Breast epithelium (tissue), 4 donors: ENCODE data around the gene B4GALT2. TPM values are rescaled to one million over a fixed set of nuclear protein-coding genes. Genes with fewer than 3 reads are reported as not detected.
A peak's percentile ranks its signal among the peaks of the same experiment; 100 is the strongest.

Source experiments
- DNase-seq, 2 donors: peaks; one replicate each; pipeline ENCODE4 v3.0.0-alpha.2; 2019; ENCODE audit warnings: low spot score in 2 of 2
- H3K27ac ChIP-seq, 2 donors: fragments of 200-600 bp; sonication (generic) in 1 of 2; one replicate each; pipeline ENCODE4 v1.5.1; 2016 to 2019; ENCODE audit warnings: mild to moderate bottlenecking in 1 of 2
- H3K27me3 ChIP-seq, 2 donors: fragments of 200-600 bp; sonication (generic) in 1 of 2; one replicate each; pipeline versions ENCODE4 v1.5.1 to v1.6.0; 2017 to 2019; ENCODE audit warnings: control low read depth in 1 of 2, mild to moderate bottlenecking in 1 of 2
- H3K36me3 ChIP-seq: fragments of 200-600 bp; one replicate; pipeline ENCODE4 v1.5.1; 2019
- H3K4me1 ChIP-seq, 2 donors: fragments of 200-600 bp; sonication (generic); one replicate each; pipeline ENCODE4 v1.5.1; 2016 to 2019; ENCODE audit warnings: control low read depth in 1 of 2
- H3K4me3 ChIP-seq, 3 donors: fragments of 200-600 bp; sonication (generic); 1 replicate in 2 of 3; 2 replicates in 1 of 3; pipeline ENCODE4 v1.5.1; 2016 to 2019; ENCODE audit warnings: mild to moderate bottlenecking in 3 of 3, moderate library complexity in 2 of 3
- H3K9me3 ChIP-seq, 2 donors: fragments of 200-600 bp; sonication (generic) in 1 of 2; one replicate each; pipeline ENCODE4 v1.5.1; 2016 to 2019; ENCODE audit warnings: control low read depth in 1 of 2
- CTCF ChIP-seq, 3 donors: fragments of 450-650 bp; IDR thresholded peaks; one replicate each; pipeline ENCODE4 v1.5.1; 2016 to 2017; ENCODE audit warnings: antibody characterized with exemption in 3 of 3, mild to moderate bottlenecking in 3 of 3, moderate library complexity in 3 of 3
- POLR2A ChIP-seq: fragments of 450-650 bp; IDR thresholded peaks from one replicate; pipeline ENCODE4 v1.6.1; 2016; ENCODE audit warnings: antibody characterized with exemption, mild to moderate bottlenecking, moderate library complexity
- POLR2AphosphoS5 ChIP-seq, 3 donors: sonication (generic); formaldehyde crosslinking; IDR thresholded peaks; one replicate each; pipeline ENCODE4 v1.6.1; 2017; ENCODE audit warnings: antibody characterized with exemption in 3 of 3
- intact Hi-C: fragments of 100-400 bp; cut with DNase I; formaldehyde crosslinking; loops from one replicate; pipeline ENCODE4 v1.15.1; 2023; ENCODE audit warnings: low total_unique reads
- total RNA-seq, 3 donors: library from RNA; depleted of rRNA; stranded (reverse); fragments of >200 nt; gene quantifications; one replicate each; pipeline ENCODE4 v1.1.0, GENCODE V29; 2016

Gene B4GALT2
- total RNA-seq, 3 donors from 2014 or later = 19.8 to 49.9 (median 37.0) TPM

GRCh38 chr1:44019466-44019948 lies 40.5 kb downstream of the B4GALT2 start:
- Histone ChIP-seq H3K4me1 (no peaks in the 10 kb centered on the region), H3K36me3 (no peaks in the 10 kb centered on the region), H3K9me3 (no peaks in the 10 kb centered on the region), H3K27me3 (no peaks in the 10 kb centered on the region), H3K27ac (no peak overlapping the region), H3K4me3 (no peak overlapping the region)
- TF ChIP-seq POLR2AphosphoS5 (IDR thresholded peaks at IDR 0.05) = no peak
- no peak for TF ChIP-seq CTCF (IDR thresholded peaks at IDR 0.05)
- no peak for TF ChIP-seq POLR2A
- intact Hi-C loops = no loop called here
- DNase-seq = no peak

- H3K27me3 ChIP-seq = no peaks in the 10 kb centered on the region
- H3K9me3 ChIP-seq = no peaks in the 10 kb centered on the region
- TF ChIP-seq POLR2AphosphoS5 (IDR thresholded peaks at IDR 0.05) (no peak), CTCF (IDR thresholded peaks at IDR 0.05) (no peak), POLR2A (no peak)
- intact Hi-C loops = loop anchor here (2.0 kb wide), 1 partner anchor 24 kb away; no protein-coding TSS in a partner anchor
- DNase-seq = no peak
- H3K4me1 ChIP-seq = no peaks in the 10 kb centered on the region
- no peak overlapping the region for H3K27ac ChIP-seq
- no peaks in the 10 kb centered on the region for H3K36me3 ChIP-seq
- no peak overlapping the region for H3K4me3 ChIP-seq
Measured at GRCh38 chr1:44020464-44020863, 41.5 kb downstream of the B4GALT2 start.

- Histone ChIP-seq H3K4me3 (no peak overlapping the region), H3K9me3 (no peaks in the 10 kb centered on the region), H3K4me1 (no peaks in the 10 kb centered on the region), H3K27me3 (no peaks in the 10 kb centered on the region), H3K36me3 (no peaks in the 10 kb centered on the region), H3K27ac (no peak overlapping the region)
- no peak for DNase-seq
- intact Hi-C loops = loop anchor here (2.0 kb wide), 1 partner anchor 24 kb away; no protein-coding TSS in a partner anchor
- TF ChIP-seq POLR2AphosphoS5 (IDR thresholded peaks at IDR 0.05) (no peak), POLR2A (no peak)
Measured at GRCh38 chr1:44021156-44021555, 42.1 kb downstream of the B4GALT2 start.

GRCh38 chr1:44021581-44022321 lies 42.7 kb downstream of the B4GALT2 start:
- TF ChIP-seq POLR2AphosphoS5 (IDR thresholded peaks at IDR 0.05) (no peak), POLR2A (no peak), CTCF (IDR thresholded peaks at IDR 0.05) (no peak)
- Histone ChIP-seq H3K4me1 (no peaks in the 10 kb centered on the region), H3K9me3 (no peaks in the 10 kb centered on the region), H3K27ac (peak overlapping the region in 1 of 2 donors; percentile 58), H3K4me3 (no peak overlapping the region), H3K36me3 (no peaks in the 10 kb centered on the region), H3K27me3 (no peaks in the 10 kb centered on the region)
- intact Hi-C loops = loop anchor here (2.0 kb wide), 1 partner anchor 25 kb away; no protein-coding TSS in a partner anchor
- DNase-seq = no peak

- no peaks in the 10 kb centered on the region for H3K36me3 ChIP-seq
- no peaks in the 10 kb centered on the region for H3K9me3 ChIP-seq
- intact Hi-C loops = no loop called here
- H3K27ac ChIP-seq = peak overlapping the region; percentile 33 to 49
- no peak overlapping the region for H3K4me3 ChIP-seq
- no peaks in the 10 kb centered on the region for H3K4me1 ChIP-seq
- DNase-seq = no peak
- no peak for TF ChIP-seq POLR2A
- TF ChIP-seq POLR2AphosphoS5 (IDR thresholded peaks at IDR 0.05) = no peak
- no peak for TF ChIP-seq CTCF (IDR thresholded peaks at IDR 0.05)
- H3K27me3 ChIP-seq = no peaks in the 10 kb centered on the region
Measured at GRCh38 chr1:44024031-44024902, 45.3 kb downstream of the B4GALT2 start.
